Medulla oblongata (tissue), 1 donor: ENCODE measurements around the gene NALF2.
A peak's percentile ranks its signal among the peaks of the same experiment; 100 is the strongest.

Source experiments
- DNase-seq: peaks from one replicate; pipeline ENCODE4 v3.0.0-alpha.2; 2015; ENCODE audit errors: extremely low spot score

Gene NALF2

DNA sequence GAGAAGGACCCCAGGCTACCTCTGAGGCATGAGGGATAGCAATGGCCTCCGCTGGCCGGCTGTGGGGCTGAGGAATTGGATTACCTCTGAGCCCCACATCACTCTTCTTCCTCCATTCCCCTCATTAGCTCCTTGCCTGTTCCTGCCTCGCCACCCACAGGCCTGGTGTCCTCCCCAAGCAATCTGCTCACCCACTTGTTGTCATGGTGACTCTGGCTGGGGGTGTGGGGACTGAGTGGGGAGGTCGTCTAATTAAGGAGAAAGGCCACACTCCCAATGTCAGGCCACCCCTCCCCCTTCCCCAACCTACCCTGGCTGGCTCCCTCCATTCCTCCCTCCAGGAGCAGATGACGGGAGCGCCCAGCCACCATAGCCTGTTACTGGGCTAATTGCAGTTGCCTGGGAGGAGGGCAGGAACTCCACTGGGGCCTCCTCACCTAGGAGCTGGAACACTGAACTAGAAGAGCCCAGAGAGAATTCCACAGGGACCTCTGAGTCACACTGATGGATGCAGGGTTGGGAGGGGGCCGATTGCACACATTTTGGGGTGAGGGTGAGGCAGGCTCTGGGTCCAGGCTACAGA lies 20.7 kb downstream of the NALF2 start:
- DNase-seq = no peak

- no peak for DNase-seq
These were observed 26.2 kb downstream of the NALF2 start for GRCh38 chrX:69530306-69530705.

DNA sequence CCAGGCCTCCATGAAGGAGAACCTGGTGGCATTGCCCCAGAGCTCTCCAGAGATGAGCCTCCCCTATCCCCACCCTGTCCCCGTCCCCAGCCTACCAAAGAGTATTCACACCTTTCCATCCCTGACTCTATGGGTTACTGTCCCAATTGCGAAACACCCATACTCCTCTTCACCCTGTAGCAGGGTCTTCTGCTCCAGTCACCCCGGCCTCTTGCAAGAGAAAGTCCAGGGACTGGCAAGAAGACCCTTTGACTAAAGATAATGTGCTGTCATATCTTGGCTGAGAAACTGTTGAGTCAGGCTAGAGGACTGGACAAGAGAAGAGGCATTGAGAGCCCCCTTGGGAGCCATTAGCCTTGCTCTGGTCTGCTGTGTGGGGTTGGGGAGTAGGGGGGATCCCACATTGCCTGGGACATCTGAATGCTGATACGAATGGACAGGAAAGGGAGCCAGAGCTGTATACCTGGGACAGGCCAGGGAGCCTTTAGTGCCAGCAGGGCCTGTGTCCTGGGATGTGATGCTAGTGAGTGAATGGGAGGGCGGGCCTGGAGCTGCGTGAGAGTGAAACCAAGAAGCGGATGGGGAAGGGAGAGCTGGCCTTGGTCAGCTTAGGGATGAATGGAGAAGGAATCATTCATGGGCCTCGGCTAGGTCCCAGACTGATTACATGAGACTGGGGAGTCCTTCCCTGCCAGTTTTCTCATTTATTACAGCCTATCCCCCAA lies 27.1 kb downstream of the NALF2 start:
- no peak for DNase-seq

- DNase-seq = no peak
These were observed 31.5 kb downstream of the NALF2 start for GRCh38 chrX:69535661-69536060.

GRCh38 chrX:69538321-69538876 lies 34.3 kb downstream of the NALF2 start:
- peak; percentile 72 for DNase-seq

DNA sequence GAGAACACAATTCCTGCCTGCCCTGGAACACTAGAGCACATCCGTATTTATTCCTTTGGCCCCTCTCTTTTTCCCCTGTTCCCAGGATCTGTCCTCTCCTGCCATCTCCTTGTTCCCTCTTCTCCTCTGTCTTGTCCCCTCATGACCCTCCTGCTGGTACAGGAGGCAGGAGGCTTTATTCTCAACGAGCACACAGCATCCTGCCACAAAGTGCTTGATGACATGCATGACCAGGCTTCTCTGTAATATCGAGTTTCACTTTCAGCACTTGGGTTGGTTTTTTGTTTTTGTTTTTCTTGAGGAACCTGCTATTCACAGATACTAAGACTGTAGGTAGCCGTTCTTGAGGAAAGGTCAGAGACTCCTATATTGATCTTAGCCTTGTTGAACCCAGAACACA lies 35.3 kb downstream of the NALF2 start:
- no peak for DNase-seq

DNA sequence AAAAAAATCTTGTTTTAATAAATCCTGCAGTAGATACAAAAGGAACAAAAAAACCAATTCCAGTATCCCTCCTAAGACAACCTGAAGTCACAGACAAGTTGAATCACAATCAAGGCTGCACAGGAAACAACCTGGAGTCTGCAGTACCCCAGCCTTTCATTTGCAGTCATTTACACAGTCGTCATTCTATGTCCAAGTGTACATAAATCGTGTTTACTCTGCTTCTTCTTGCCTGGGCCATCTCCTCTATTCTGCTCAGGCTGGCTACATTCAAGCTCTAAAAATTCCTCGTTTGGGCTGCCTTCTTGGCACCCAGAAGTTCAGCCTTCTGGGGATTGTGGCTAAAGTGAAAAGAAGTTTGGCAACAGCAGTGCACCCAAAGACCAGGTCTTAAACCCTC lies 37.8 kb downstream of the NALF2 start:
- DNase-seq = no peak

DNA sequence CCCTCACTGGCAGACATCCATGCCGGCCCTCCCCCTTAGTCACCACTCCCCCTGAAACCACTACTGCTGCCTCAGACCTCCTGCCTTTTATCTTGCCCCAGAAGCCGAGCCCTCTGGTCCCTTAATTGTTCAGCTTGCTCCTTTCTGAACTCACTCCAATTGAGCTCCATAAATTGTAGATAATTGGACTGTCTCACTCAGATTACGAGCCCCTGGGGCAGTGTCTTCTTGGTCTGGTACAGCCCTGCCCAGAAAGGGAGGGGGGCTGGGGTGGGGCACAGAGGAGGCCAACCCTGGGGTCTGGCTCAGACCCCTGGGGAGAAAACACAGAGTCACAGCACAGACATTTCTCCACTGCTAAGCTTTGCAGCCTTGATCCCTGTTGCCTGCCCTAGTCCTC lies 39.4 kb downstream of the NALF2 start:
- no peak for DNase-seq

DNA sequence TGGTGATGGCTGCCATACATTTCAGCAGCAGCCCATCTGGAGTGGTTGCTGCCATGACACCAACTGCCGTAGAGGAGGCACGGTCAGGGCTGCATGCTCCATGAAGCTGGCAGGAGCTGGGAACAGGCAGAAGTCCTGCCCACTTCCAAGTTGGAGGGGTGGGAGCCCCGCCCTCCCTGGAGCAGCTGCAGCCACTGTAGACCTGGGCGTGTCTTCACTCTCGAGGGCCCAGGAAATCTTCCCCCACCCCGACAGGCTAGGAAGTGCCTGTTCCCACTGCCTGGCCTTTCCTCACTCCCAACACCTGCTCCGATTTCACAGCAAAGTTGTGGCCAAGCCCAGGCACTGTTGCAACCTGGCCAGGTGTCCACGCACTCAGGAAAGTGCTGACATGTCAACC lies 42.3 kb downstream of the NALF2 start:
- DNase-seq = no peak

- DNase-seq = no peak
These were observed 42.9 kb downstream of the NALF2 start for GRCh38 chrX:69546978-69547377.

DNA sequence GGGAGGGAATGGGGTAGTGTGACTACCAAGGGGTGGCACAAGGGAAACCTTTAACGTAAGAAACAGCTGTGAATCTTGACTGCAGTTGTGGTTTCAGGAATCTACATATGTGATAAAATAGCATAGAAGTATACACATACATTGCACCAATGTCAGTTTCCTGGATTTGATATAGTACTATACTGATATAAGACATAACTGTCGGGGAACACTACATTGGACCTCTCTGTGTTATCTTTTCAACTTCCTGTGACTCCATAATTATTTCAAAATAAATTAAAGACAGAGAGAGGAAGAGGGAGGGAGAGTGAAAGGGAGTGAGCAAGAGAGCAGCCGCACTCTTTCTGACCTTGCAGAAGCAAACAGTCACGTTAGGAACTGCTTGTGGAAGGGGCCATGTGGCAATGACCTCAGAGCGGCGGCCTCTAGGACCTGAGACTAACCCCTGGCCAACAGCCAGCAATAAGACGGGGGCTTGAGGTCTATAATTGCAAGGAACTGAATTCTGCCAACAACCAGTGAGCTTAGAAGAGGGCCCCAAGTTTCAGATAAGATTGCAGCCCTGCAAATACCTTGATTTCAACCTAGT lies 47.4 kb downstream of the NALF2 start:
- DNase-seq = no peak

GRCh38 chrX:69552512-69552911 lies 48.4 kb downstream of the NALF2 start:
- no peak for DNase-seq
